CD4-positive, alpha-beta memory T cell (primary cell): ENCODE data around the gene DEFB116. TPM values are rescaled to one million over a fixed set of nuclear protein-coding genes. Genes with fewer than 3 reads are reported as not detected.
"Not testable (repeated sequence)": the region's sequence is repeated elsewhere in the genome, so short reads cannot be mapped to it uniquely, and the experiment has no call there.

Source experiments
- CTCF ChIA-PET: fragments of 350-600 bp; sonication (Branson Sonifier 250); formaldehyde crosslinking; loops from one replicate; lab custom pipeline; 2021; ENCODE audit warnings: inconsistent platforms; ENCODE audit not compliant: partially characterized antibody; lab: Charles Lee
- POLR2A ChIA-PET: fragments of 350-600 bp; sonication (Branson Sonifier 250); formaldehyde crosslinking; loops from one replicate; lab custom pipeline; 2021; ENCODE audit not compliant: partially characterized antibody; lab: Charles Lee
- DNase-seq, 5 donors: peaks; one replicate each; pipeline versions ENCODE4 v3.0.0 to v3.0.0-alpha.2; 2020 to 2022; ENCODE audit warnings: mixed read lengths in 1 of 5
- H3K27ac ChIP-seq: one replicate; pipeline ENCODE4 v1.7.0; 2013; ENCODE audit warnings: low read depth, low read length
- H3K27me3 ChIP-seq: 2 replicates; pipeline ENCODE4 v1.7.0; 2013; ENCODE audit warnings: mild to moderate bottlenecking, low read length, moderate library complexity; ENCODE audit not compliant: insufficient read depth
- H3K36me3 ChIP-seq: 2 replicates; pipeline ENCODE4 v1.7.0; 2013; ENCODE audit warnings: mild to moderate bottlenecking, low read length, moderate library complexity; ENCODE audit not compliant: insufficient read depth
- H3K4me1 ChIP-seq: 2 replicates; pipeline ENCODE4 v1.7.0; 2013; ENCODE audit warnings: mild to moderate bottlenecking, low read length, moderate library complexity; ENCODE audit not compliant: insufficient read depth
- H3K4me3 ChIP-seq, 2 donors: one replicate each; pipeline ENCODE4 v1.7.0; 2013; ENCODE audit warnings: low read length in 2 of 2, mild to moderate bottlenecking in 1 of 2
- H3K9me3 ChIP-seq, 2 donors: one replicate each; pipeline ENCODE4 v1.7.0; 2013; ENCODE audit warnings: low read length in 2 of 2, control low read depth in 1 of 2; ENCODE audit not compliant: control insufficient read depth in 1 of 2
- H3K27ac Mint-ChIP-seq, 7 donors: one replicate each; pipeline ENCODE4 v1.8.0; 2020 to 2021; ENCODE audit warnings: mixed read lengths in 7 of 7, mild to moderate bottlenecking in 6 of 7, inconsistent platforms in 3 of 7, moderate library complexity in 3 of 7
- H3K27me3 Mint-ChIP-seq, 2 donors: one replicate each; pipeline ENCODE4 v1.8.0; 2020 to 2021; ENCODE audit warnings: mixed read lengths in 2 of 2
- H3K36me3 Mint-ChIP-seq, 2 donors: one replicate each; pipeline ENCODE4 v1.8.0; 2020 to 2021; ENCODE audit warnings: mixed read lengths in 2 of 2, inconsistent platforms in 1 of 2, mild to moderate bottlenecking in 1 of 2
- H3K4me1 Mint-ChIP-seq, 4 donors: one replicate each; pipeline ENCODE4 v1.8.0; 2020 to 2021; ENCODE audit warnings: mixed read lengths in 4 of 4, mild to moderate bottlenecking in 1 of 4
- H3K4me3 Mint-ChIP-seq, 8 donors: one replicate each; pipeline ENCODE4 v1.8.0; 2020 to 2021; ENCODE audit warnings: mixed read lengths in 8 of 8, mild to moderate bottlenecking in 7 of 8, moderate library complexity in 6 of 8, inconsistent platforms in 3 of 8
- H3K9me3 Mint-ChIP-seq, 8 donors: one replicate each; pipeline ENCODE4 v1.8.0; 2020 to 2021; ENCODE audit warnings: mixed read lengths in 8 of 8, mild to moderate bottlenecking in 5 of 8, inconsistent platforms in 3 of 8, moderate library complexity in 1 of 8
- intact Hi-C: fragments of 100-400 bp; cut with micrococcal nuclease; formaldehyde crosslinking; loops from one replicate; pipeline ENCODE4 v1.15.1; 2023
- polyA plus RNA-seq, 2 donors: library from polyadenylated mRNA; unstranded; fragments of 300-500 nt; fragmentation: Illumina TruSeq; gene quantifications; one replicate each; pipeline ENCODE4 v1.2.3, GENCODE V29; 2021
- total RNA-seq, 2 experiments: library from RNA; stranded (reverse); gene quantifications; one replicate each; pipeline ENCODE4 v1.2.3, GENCODE V29; 2021

The DEFB116 gene
- total RNA-seq = not detected
- polyA plus RNA-seq = not detected

GRCh38 chr20:31308535-31309162 lies at the start of gene DEFB116:
Gene DEFB116 (minus strand): TSS chr20:31308585. CDS start chr20:31308585, 0 bp downstream.
- Histone ChIP-seq H3K27me3 (no peaks in the 10 kb centered on the region), H3K36me3 (no peaks in the 10 kb centered on the region), H3K27ac (no peak within 1 kb of the TSS), H3K4me1 (no peaks in the 10 kb centered on the region), H3K4me3 (no peak within 1 kb of the TSS), H3K9me3 (no peaks in the 10 kb centered on the region)
- no peaks in the 10 kb centered on the region for H3K4me1 Mint-ChIP-seq
- no peak within 1 kb of the TSS for H3K27ac Mint-ChIP-seq
- ChIA-PET CTCF (no interaction called here), POLR2A (no interaction called here)
- intact Hi-C loops = no loop called here
- no peak within 1 kb of the TSS for H3K4me3 Mint-ChIP-seq
- no peak for DNase-seq
- H3K36me3 Mint-ChIP-seq = no peaks in the 10 kb centered on the region
- H3K9me3 Mint-ChIP-seq = peaks cover 0 to 5% (median 2%) of the 10 kb centered on the region in 8 donors
- H3K27me3 Mint-ChIP-seq = no peaks in the 10 kb centered on the region

GRCh38 chr20:31355981-31356380 lies 47.6 kb upstream of the DEFB116 start:
- H3K9me3 Mint-ChIP-seq = peaks cover 0 to 2% (median under 1%) of the 10 kb centered on the region in 8 donors
- ChIA-PET POLR2A (no interaction called here), CTCF (no interaction called here)
- H3K36me3 Mint-ChIP-seq = no peaks in the 10 kb centered on the region
- H3K4me1 Mint-ChIP-seq = no peaks in the 10 kb centered on the region
- no peak overlapping the region for H3K4me3 Mint-ChIP-seq
- Histone ChIP-seq H3K4me1 (no peaks in the 10 kb centered on the region), H3K27ac (no peak overlapping the region), H3K36me3 (no peaks in the 10 kb centered on the region), H3K4me3 (no peak overlapping the region), H3K9me3 (no peaks in the 10 kb centered on the region), H3K27me3 (no peaks in the 10 kb centered on the region)
- peaks cover 3 to 5% of the 10 kb centered on the region in 2 donors for H3K27me3 Mint-ChIP-seq
- no peak for DNase-seq
- H3K27ac Mint-ChIP-seq = no peak overlapping the region
- intact Hi-C loops = no loop called here

- H3K4me3 Mint-ChIP-seq = no peak overlapping the region
Measured at GRCh38 chr20:31341470-31341869, 33.1 kb upstream of the DEFB116 start.

GRCh38 chr20:31330893-31331292 lies 22.5 kb upstream of the DEFB116 start:
- H3K4me3 Mint-ChIP-seq = no peak overlapping the region
- POLR2A ChIA-PET = no interaction called here
- peaks cover 0 to 17% (median 11%) of the 10 kb centered on the region in 8 donors for H3K9me3 Mint-ChIP-seq
- Histone ChIP-seq H3K4me1 (no peaks in the 10 kb centered on the region), H3K36me3 (no peaks in the 10 kb centered on the region), H3K27ac (no peak overlapping the region), H3K27me3 (no peaks in the 10 kb centered on the region), H3K4me3 (no peak overlapping the region), H3K9me3 (no peaks in the 10 kb centered on the region)
- no peak overlapping the region for H3K27ac Mint-ChIP-seq
- intact Hi-C loops = no loop called here
- DNase-seq = no peak
- no peaks in the 10 kb centered on the region for H3K4me1 Mint-ChIP-seq
- H3K27me3 Mint-ChIP-seq = peaks cover 0 to 1% of the 10 kb centered on the region in 2 donors
- H3K36me3 Mint-ChIP-seq = peaks cover 0 to 4% of the 10 kb centered on the region in 2 donors
- CTCF ChIA-PET = no interaction called here

More at GRCh38 chr20:31341470-31341869, 33.1 kb upstream of the DEFB116 start:
- ChIA-PET POLR2A (no interaction called here), CTCF (no interaction called here)
- DNase-seq = no peak
- H3K9me3 ChIP-seq = no peaks in the 10 kb centered on the region
- intact Hi-C loops = no loop called here
- no peak overlapping the region for H3K4me3 ChIP-seq
- H3K27ac ChIP-seq = no peak overlapping the region
- H3K27me3 ChIP-seq = no peaks in the 10 kb centered on the region
- Mint-ChIP-seq H3K27ac (no peak overlapping the region), H3K4me1 (no peaks in the 10 kb centered on the region), H3K36me3 (no peaks in the 10 kb centered on the region), H3K9me3 (peaks cover 0 to 4% (median 2%) of the 10 kb centered on the region in 8 donors), H3K27me3 (peaks cover 0 to 1% of the 10 kb centered on the region in 2 donors)
- no peaks in the 10 kb centered on the region for H3K4me1 ChIP-seq
- no peaks in the 10 kb centered on the region for H3K36me3 ChIP-seq

- Mint-ChIP-seq H3K27me3 (peaks cover 0 to 5% of the 10 kb centered on the region in 2 donors), H3K36me3 (peaks cover 2 to 9% of the 10 kb centered on the region in 2 donors), H3K9me3 (peaks cover 8 to 45% (median 34%) of the 10 kb centered on the region in 8 donors), H3K27ac (no peak overlapping the region), H3K4me3 (no peak overlapping the region), H3K4me1 (no peaks in the 10 kb centered on the region)
- intact Hi-C loops = no loop called here
- Histone ChIP-seq H3K36me3 (no peaks in the 10 kb centered on the region), H3K27me3 (no peaks in the 10 kb centered on the region), H3K4me1 (no peaks in the 10 kb centered on the region), H3K27ac (no peak overlapping the region), H3K4me3 (no peak overlapping the region), H3K9me3 (peaks cover 0 to 5% of the 10 kb centered on the region in 2 donors)
- ChIA-PET POLR2A (no interaction called here), CTCF (no interaction called here)
- DNase-seq = no peak
Measured at GRCh38 chr20:31322504-31322903, 14.1 kb upstream of the DEFB116 start.

- H3K4me3 ChIP-seq, H3K4me3 Mint-ChIP-seq, H3K36me3 Mint-ChIP-seq, H3K4me1 ChIP-seq, DNase-seq, H3K27me3 Mint-ChIP-seq, H3K9me3 ChIP-seq, H3K4me1 Mint-ChIP-seq, H3K27ac Mint-ChIP-seq, CTCF ChIA-PET, intact Hi-C loops, H3K36me3 ChIP-seq, H3K27ac ChIP-seq, POLR2A ChIA-PET, H3K27me3 ChIP-seq: not testable (repeated sequence)
- peaks cover 4 to 30% (median 16%) of the 10 kb centered on the region in 8 donors for H3K9me3 Mint-ChIP-seq
Measured at GRCh38 chr20:31284964-31285363, 23.4 kb downstream of the DEFB116 start.

- no peaks in the 10 kb centered on the region for H3K27me3 ChIP-seq
- no peaks in the 10 kb centered on the region for H3K9me3 ChIP-seq
- H3K27ac Mint-ChIP-seq = no peak overlapping the region
- peak overlapping the region in 1 of 8 donors; percentile 17 for H3K4me3 Mint-ChIP-seq
- H3K27me3 Mint-ChIP-seq = no peaks in the 10 kb centered on the region
- H3K4me1 ChIP-seq = no peaks in the 10 kb centered on the region
- intact Hi-C loops = no loop called here
- H3K36me3 ChIP-seq = no peaks in the 10 kb centered on the region
- POLR2A ChIA-PET = no interaction called here
- no peak overlapping the region for H3K27ac ChIP-seq
- H3K4me3 ChIP-seq = no peak overlapping the region
- no peaks in the 10 kb centered on the region for H3K4me1 Mint-ChIP-seq
- H3K9me3 Mint-ChIP-seq = peaks cover 3 to 27% (median 14%) of the 10 kb centered on the region in 8 donors
- CTCF ChIA-PET = no interaction called here
- H3K36me3 Mint-ChIP-seq = no peaks in the 10 kb centered on the region
- DNase-seq = no peak
Measured at GRCh38 chr20:31278178-31278577, 30.2 kb downstream of the DEFB116 start.
